Stimulated activated CD4-positive, alpha-beta T cell treated with anti-CD3 and anti-CD28 coated beads, Interleukin-4, amount 100 ng/mL, for 1 hour (primary cell): Measurements from ENCODE around the gene PIMREG.

ENCODE experiments used
- DNase-seq: peaks from one replicate; pipeline ENCODE4 v3.0.0-alpha.2; 2020

Gene PIMREG

DNA sequence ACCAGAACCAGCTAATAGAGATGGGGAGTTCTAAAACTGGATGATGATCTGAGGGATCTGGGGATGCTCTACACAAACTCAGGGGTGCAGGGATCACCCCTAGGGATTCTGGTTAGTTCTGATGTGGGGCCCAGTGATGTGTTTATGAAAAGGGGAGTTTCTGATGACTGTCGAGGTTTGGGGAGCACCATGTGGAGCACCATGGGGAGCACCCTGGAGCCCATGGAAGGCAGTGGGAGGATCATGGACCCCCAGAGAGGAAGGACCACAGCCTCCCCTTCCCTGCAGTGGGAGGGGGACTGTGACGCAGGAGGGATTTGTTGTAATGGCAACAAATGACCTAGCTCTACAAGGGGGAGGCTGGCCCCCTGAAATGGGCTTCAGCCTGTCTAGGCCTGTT is 18.4 kb downstream of the PIMREG start:
- no peak for DNase-seq

GRCh38 chr17:6463616-6464445 is 19.6 kb downstream of the PIMREG start:
- DNase-seq = no peak

GRCh38 chr17:6464446-6465041 is 20.3 kb downstream of the PIMREG start:
- DNase-seq = no peak

GRCh38 chr17:6465206-6466003 is 21.1 kb downstream of the PIMREG start:
- no peak for DNase-seq

GRCh38 chr17:6467567-6467966 is 23.3 kb downstream of the PIMREG start:
- DNase-seq = no peak

GRCh38 chr17:6468051-6468790 is 24.0 kb downstream of the PIMREG start:
- DNase-seq = no peak

GRCh38 chr17:6470146-6470718 is 26.0 kb downstream of the PIMREG start:
- DNase-seq = no peak

GRCh38 chr17:6470751-6471521 is 26.7 kb downstream of the PIMREG start:
- DNase-seq = no peak

DNA sequence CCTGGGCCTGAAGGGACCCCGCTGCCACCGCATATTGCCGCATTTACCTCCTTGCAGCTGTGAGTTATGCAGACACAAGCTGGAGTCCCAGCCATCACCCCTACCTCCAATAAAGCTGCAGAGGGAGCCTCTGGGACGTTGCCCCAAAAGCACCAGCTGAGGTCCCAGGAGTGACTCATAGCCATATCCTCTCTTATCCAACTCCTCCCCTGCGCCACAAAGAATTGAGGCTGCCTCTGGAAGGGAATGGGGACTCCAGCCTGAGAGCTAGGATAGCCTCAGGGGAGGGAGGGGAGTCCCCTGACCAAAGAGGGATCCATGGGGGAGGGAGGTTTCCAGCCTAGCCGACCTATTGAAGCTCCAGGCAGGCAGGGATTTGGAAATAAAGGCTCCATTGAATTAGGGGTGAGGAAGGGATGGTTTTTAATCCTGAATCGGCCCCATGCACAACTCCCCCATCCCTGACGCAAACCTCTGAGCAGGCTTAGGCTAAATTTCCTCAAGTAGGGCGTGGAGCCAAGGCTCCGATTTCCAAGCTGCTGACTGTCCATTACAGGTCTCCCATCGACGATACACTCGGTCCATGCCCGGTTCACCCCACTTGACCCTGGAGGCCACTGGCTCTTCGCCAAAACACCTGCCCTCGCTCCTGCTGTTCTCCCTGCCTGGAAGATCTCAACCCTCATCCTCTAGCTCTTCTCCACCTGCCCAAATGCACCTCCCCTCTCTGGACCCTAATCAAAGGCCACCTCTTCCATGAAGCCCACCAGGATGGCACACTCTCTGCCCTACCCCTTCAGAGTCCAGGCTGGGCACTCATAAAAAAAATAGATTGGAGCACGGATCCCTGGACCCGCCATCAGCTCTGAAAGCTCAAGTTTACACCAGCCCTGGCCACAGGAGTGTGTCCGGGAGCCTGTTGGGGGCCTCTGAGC is 27.5 kb downstream of the PIMREG start:
- DNase-seq = no peak

- no peak for DNase-seq
Observed at GRCh38 chr17:6472517-6472916, 28.3 kb downstream of the PIMREG start.

DNA sequence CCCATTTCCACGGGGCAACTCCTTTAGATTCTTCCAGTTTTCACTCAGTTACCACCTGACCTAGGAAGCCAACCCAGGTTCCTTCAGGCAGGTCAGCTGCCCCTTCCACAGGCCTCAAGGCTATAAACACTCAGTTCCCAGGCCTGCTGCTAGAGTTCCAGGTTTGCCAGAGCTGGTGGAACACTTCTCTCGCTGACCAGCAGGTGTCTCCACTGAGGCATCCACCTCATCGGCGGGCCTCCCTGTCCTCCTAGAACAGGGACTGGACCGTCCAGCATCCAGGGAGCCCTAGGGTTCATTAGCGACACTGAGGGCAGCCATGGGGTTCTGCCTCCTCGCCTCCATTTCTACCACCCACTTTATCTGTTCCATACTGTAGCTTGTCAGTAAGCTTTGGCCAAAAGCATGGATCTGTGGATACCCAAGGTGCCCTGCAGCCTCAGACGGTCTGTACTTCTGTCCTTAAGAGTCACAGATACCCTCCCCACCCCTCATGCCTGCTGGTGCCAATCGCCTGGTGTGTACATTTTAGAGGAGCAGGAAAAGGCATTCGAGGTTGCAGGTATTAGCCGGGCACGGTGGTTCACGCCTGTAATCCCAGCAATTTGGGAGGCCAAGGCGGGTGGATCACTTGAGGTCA is 29.0 kb downstream of the PIMREG start:
- DNase-seq = peak; percentile 71

DNA sequence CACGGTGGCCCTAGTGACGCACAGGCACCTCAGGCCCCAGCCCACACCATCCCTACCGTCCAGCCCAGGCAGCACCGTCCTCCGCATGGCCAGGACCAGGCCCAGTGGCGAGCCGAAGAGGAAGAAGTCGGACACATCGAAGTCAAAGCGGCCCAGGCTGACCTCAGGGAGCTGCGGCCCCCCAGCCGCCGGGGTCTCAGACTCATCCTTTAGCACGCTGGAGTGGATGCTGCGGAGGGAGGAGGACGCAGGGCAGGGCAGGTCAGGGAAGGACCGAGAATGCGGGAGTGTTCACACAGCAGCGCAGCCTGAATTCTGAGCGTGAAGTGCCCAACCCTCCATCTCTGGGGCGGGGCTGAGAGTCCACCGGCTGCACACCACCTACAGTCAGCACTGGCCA is 30.1 kb downstream of the PIMREG start:
- no peak for DNase-seq

DNA sequence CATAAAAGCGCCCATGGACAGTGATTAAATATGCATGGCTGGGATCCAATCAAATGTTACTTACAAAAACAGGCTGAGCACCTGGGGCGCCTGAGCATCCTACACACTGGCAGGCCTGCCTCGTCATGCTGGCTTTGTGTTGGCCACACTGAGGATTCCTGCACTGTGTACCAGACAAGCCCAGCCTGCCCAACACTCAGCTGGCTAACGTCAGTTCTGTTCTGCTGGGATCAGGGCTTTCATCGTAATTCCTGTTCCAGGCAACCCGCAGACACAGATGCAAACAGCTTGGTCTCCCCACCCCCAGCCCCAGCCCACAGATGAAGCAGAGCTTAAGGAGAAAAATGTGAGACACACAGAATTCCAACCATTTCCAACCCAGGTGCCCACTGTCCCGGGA is 30.7 kb downstream of the PIMREG start:
- no peak for DNase-seq

DNA sequence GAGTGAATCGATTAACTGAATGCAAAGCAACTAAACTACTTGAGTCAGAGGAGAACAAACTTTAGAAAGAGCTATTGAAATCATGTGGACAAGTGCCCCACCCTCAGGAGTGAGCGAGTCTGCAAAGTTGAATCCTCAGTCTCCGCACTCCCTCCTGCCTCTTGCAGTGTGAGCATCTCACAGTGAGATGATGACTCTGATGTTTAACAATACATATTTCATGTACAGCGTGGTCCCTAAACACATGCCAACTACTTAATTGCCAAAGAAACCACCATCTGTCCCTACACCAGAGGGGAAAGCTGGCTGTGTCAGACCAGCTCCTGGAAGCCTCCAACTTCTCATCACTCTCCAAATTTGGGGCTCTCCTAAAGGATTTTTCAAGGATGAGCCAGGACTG is 31.2 kb downstream of the PIMREG start:
- no peak for DNase-seq

GRCh38 chr17:6476076-6476809 is 32.0 kb downstream of the PIMREG start:
- no peak for DNase-seq

- DNase-seq = no peak
Observed at GRCh38 chr17:6476810-6477179, 32.5 kb downstream of the PIMREG start.

DNA sequence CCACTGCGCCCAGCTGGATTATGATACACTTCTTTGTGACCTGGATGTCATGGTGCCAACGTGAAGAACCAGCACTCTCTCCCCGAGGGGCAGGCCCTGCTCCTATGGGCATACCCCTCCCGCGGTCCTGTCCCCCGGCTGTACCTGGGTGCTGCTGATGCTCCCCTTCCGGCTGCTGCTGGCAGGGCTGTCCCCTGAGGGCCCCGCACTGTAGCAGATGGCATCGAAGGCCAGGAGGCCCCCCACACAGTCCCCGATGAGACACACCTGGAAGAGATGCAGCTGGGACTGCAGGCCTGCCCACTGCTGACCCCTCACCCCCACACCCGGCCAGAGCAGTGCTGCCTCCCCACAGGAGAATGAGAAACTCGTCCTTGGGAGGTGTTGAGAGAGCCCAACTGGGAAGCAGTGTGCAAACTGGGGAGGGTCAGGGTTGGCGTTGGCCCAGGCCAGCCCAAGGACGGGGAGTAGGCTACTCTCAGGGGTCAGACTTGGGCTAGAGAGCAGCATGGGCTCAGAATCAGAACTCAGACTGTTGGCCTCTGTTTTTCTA is 33.7 kb downstream of the PIMREG start:
- no peak for DNase-seq

DNA sequence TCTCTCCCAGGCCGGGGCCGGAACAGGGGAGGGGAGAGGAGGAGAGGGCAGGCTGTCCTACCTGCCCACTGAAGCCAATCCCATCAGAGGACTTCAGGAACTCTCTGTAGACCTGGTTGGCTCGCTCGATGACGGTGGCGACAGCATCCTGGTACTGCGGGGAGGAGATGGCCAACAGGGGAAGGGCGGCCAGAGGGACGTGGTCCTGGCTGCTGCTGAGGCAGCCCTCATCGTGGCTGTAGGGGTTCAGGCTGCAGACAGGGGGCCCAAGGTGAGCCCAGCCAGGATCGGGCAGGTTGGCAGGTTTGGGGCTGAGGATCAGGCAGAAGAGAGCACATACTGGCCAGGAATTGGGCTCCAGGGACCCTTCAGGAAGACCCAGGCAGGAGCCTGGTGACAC is 34.2 kb downstream of the PIMREG start:
- DNase-seq = no peak

- no peak for DNase-seq
Observed at GRCh38 chr17:6479622-6480302, 35.5 kb downstream of the PIMREG start.
